D721Med (cell line): ENCODE data around the gene COL9A2.

Experiments
- DNase-seq: peaks from one replicate; pipeline ENCODE4 v3.0.0; 2011; ENCODE audit warnings: low spot score; ENCODE audit not compliant: insufficient read length
- FAIRE-seq: peaks from 2 replicates; lab custom pipeline; 2011; peaks lifted over from hg19 to GRCh38; lab: Jason Lieb, UNC
- TF ChIP-seq, protein P1 (sequence below): IDR thresholded peaks from 2 replicates; pipeline ENCODE4 v1.5.1; 2012; ENCODE audit warnings: mild to moderate bottlenecking, control low read depth; ENCODE audit not compliant: insufficient read depth; ENCODE audit errors: missing control alignments

COL9A2 gene

DNA sequence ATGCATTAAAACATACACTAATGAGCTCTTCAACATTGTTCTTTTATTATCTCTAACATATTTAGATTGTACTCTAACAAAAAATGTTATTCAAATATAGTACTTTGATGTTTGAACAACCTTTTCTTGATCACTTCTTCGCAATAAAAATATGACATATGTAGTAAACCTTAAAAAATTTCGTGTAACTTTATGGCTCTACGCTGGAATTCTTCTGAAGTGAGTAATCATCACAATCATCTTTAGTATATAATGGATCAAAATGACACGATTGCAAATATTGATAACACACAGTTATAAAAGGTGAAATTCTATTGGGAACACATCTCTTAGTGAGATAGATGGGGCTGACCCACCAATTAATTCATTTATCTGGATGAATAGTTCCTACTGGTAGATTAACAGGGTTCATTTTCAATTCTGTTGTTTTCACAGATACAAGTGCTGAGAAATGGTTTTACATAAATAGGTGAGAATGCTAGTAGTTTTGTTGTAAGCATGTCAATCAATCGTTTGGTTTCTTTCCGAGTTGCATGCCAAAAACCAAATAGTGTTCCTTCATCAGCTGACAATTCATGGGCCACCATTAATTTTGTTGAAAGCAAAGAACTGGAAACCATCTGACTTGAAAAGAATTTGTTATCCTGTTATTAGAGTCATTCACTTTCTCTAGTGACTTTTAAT is 60.5 kb downstream of the COL9A2 start:
- FAIRE-seq, result no peak
- TF ChIP-seq, protein P1, sequence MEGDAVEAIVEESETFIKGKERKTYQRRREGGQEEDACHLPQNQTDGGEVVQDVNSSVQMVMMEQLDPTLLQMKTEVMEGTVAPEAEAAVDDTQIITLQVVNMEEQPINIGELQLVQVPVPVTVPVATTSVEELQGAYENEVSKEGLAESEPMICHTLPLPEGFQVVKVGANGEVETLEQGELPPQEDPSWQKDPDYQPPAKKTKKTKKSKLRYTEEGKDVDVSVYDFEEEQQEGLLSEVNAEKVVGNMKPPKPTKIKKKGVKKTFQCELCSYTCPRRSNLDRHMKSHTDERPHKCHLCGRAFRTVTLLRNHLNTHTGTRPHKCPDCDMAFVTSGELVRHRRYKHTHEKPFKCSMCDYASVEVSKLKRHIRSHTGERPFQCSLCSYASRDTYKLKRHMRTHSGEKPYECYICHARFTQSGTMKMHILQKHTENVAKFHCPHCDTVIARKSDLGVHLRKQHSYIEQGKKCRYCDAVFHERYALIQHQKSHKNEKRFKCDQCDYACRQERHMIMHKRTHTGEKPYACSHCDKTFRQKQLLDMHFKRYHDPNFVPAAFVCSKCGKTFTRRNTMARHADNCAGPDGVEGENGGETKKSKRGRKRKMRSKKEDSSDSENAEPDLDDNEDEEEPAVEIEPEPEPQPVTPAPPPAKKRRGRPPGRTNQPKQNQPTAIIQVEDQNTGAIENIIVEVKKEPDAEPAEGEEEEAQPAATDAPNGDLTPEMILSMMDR, result no peak
- DNase-seq, result no peak

DNA sequence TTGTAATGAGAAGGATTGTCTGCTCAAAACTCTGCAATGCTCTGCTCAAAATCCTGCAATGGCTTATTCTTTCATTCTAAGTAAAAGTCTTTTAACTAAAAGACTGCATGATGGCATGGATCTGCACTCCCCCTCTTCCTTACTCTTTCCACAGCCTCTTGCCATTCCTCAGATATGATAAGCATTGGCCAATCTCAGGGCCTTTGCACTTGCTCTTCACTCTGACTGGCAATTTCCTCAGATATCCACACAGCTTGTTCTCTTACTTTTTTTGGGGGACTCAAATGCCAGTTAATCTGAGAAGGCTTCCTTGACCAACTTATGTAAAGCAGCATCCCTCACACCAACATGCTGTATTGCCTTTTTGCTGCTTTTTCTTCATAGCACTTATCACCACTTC is 61.9 kb downstream of the COL9A2 start:
- DNase-seq, result no peak
- TF ChIP-seq, protein P1, result no peak
- no peak for FAIRE-seq

DNA sequence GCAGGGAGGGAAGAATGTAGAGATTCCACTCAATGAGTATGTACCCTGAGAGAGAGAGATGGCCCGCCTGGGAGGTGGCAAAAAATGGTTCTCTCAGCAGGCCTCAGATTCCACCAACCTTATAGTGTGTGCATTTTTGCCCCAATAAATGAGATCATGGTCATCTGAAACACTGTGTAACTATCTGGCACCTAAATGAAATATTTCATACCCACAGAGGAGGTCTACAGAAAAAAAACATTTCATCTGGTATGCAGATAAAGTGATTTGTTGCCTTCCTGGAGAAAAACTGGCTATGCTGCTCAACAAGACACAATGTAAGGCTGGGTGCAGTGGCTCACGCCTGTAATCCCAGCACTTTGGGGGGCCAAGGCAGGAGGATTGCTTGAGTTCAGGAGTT is 64.5 kb downstream of the COL9A2 start:
- DNase-seq, result no peak
- FAIRE-seq, result no peak
- TF ChIP-seq, protein P1, result no peak

DNA sequence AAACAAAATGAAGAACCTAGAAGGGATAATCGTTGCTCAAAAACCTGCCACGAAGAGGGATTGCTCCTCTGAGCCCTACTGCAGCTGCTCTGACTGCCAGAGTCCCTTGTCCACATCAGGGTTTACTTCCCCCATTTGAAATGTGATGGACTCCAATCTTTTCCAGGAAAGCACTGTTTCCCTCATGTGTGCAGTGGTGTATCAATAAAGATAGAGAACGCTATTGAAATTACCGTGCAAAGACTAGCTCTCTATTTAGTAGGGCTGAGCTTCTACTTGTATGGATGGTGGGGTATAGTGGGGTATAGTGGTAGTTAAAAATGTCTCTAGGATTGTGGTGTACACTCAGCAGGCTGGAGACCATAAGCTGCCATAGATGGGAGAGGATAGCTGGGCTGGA is 65.6 kb downstream of the COL9A2 start:
- FAIRE-seq, result no peak
- DNase-seq, result no peak
- TF ChIP-seq, protein P1, result no peak
